A549 (cell line): ENCODE measurements around the gene NRXN3.

Experiments used
- CBX8 ChIP-seq: fragments of 200-600 bp; sonication (generic); IDR thresholded peaks from 2 replicates; pipeline ENCODE4 v1.6.1; 2016
- CHD2 ChIP-seq: fragments of 150-350 bp; IDR thresholded peaks from 2 replicates; pipeline ENCODE4 v1.6.1; 2014; ENCODE audit warnings: low read length; ENCODE audit not compliant: partially characterized antibody
- CTCF ChIP-seq: fragments of >200 bp; sonication (Bioruptor Twin); formaldehyde crosslinking; IDR thresholded peaks from 3 replicates; pipeline ENCODE4 v1.5.1; 2016
- EHMT2 ChIP-seq: fragments of 200-600 bp; sonication (generic); IDR thresholded peaks from 2 replicates; pipeline ENCODE4 v1.6.1; 2016; ENCODE audit warnings: antibody characterized with exemption, low read depth, mild to moderate bottlenecking, moderate library complexity
- JUN ChIP-seq, 2 experiments: fragments of >200 bp; sonication (Bioruptor Twin); formaldehyde crosslinking; IDR thresholded peaks; 2 replicates in 1 of 2; 3 replicates in 1 of 2; pipeline ENCODE4 v1.6.1; 2016 to 2017
- JUNB ChIP-seq: fragments of >200 bp; sonication (Bioruptor Twin); formaldehyde crosslinking; IDR thresholded peaks from 2 replicates; pipeline ENCODE4 v1.6.1; 2016
- KDM5A ChIP-seq: fragments of 200-600 bp; sonication (generic); IDR thresholded peaks from 2 replicates; pipeline ENCODE4 v1.6.1; 2016; ENCODE audit warnings: antibody characterized with exemption, mild to moderate bottlenecking
- MAFK ChIP-seq: fragments of 450-650 bp; IDR thresholded peaks from 2 replicates; pipeline ENCODE4 v1.6.1; 2014; ENCODE audit not compliant: partially characterized antibody
- POLR2A ChIP-seq: IDR thresholded peaks from 2 replicates; pipeline ENCODE4 v1.6.1; 2012; ENCODE audit warnings: mild to moderate bottlenecking, low read length
- POLR2AphosphoS2 ChIP-seq: conservative IDR thresholded peaks from 2 replicates; pipeline ENCODE4 v1.6.1; 2012; ENCODE audit warnings: low read length, improper control_type of control experiment, inconsistent platforms
- SMC3 ChIP-seq: fragments of >200 bp; sonication (Bioruptor Twin); formaldehyde crosslinking; IDR thresholded peaks from 3 replicates; pipeline ENCODE4 v1.6.1; 2018; ENCODE audit warnings: inconsistent platforms
- ZSCAN20 ChIP-seq: fragments of 250-450 bp; sonication (Bioruptor Pico); IDR thresholded peaks from 2 replicates; pipeline ENCODE4 v1.8.0; 2022; ENCODE audit warnings: mild to moderate bottlenecking, moderate library complexity
- TF ChIP-seq, protein P1 (sequence below): fragments of 450-650 bp; IDR thresholded peaks from 2 replicates; pipeline ENCODE4 v1.6.1; 2014; ENCODE audit warnings: antibody characterized with exemption
- TF ChIP-seq, protein P2 (sequence below): IDR thresholded peaks from 2 replicates; pipeline ENCODE4 v1.6.1; 2012

DNA sequence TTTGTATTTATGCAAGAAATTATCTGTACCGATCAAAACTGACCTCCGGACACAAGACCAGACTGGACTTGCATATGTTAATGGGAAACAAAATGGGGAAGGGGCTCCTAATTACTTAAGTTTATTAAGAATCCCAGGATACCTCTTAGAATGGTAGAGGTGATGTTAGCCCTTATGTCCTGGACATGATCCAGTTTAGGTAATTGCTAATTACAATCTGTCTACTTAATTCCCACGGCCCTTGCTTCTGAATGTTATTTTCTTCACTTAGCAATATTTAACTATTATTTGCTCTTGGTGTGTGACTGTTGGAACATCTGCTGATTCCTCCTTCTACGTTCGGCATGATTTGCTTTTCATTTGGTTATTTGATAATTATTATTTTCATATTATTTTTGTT is 1397.1 kb downstream of the NRXN3 start:
- TF ChIP-seq JUN (IDR thresholded peaks at IDR 0.05) (no peak), EHMT2 (no peak), CHD2 (no peak), CTCF (no peak), ZSCAN20 (no peak), KDM5A (no peak), JUNB (no peak), MAFK (no peak), POLR2A (no peak), SMC3 (no peak), CBX8 (no peak), POLR2AphosphoS2 (no peak)
- TF ChIP-seq, protein P1, sequence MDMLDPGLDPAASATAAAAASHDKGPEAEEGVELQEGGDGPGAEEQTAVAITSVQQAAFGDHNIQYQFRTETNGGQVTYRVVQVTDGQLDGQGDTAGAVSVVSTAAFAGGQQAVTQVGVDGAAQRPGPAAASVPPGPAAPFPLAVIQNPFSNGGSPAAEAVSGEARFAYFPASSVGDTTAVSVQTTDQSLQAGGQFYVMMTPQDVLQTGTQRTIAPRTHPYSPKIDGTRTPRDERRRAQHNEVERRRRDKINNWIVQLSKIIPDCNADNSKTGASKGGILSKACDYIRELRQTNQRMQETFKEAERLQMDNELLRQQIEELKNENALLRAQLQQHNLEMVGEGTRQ: no peak
- TF ChIP-seq, protein P2, sequence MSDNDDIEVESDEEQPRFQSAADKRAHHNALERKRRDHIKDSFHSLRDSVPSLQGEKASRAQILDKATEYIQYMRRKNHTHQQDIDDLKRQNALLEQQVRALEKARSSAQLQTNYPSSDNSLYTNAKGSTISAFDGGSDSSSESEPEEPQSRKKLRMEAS: no peak
